HEK293T (cell line): ENCODE results near the gene TGFBI.

ENCODE experiments used
- ARNT ChIP-seq: fragments of 450-650 bp; IDR thresholded peaks from 2 replicates; pipeline ENCODE4 v1.6.1; 2017; ENCODE audit warnings: mild to moderate bottlenecking
- ELF4 ChIP-seq: fragments of 450-650 bp; IDR thresholded peaks from 2 replicates; pipeline ENCODE4 v1.6.1; 2017; ENCODE audit warnings: antibody characterized with exemption
- FOXK2 ChIP-seq: fragments of 450-650 bp; IDR thresholded peaks from 2 replicates; pipeline ENCODE4 v1.6.1; 2016; ENCODE audit warnings: mild to moderate bottlenecking
- FOXM1 ChIP-seq: fragments of 450-650 bp; IDR thresholded peaks from 2 replicates; pipeline ENCODE4 v1.6.1; 2017; ENCODE audit warnings: mild to moderate bottlenecking, borderline replicate concordance
- L3MBTL2 ChIP-seq: fragments of 450-650 bp; conservative IDR thresholded peaks from 2 replicates; pipeline ENCODE4 v1.6.1; 2016; ENCODE audit warnings: mild to moderate bottlenecking
- ZNF384 ChIP-seq: fragments of 450-650 bp; IDR thresholded peaks from 2 replicates; pipeline ENCODE4 v1.6.1; 2016

DNA sequence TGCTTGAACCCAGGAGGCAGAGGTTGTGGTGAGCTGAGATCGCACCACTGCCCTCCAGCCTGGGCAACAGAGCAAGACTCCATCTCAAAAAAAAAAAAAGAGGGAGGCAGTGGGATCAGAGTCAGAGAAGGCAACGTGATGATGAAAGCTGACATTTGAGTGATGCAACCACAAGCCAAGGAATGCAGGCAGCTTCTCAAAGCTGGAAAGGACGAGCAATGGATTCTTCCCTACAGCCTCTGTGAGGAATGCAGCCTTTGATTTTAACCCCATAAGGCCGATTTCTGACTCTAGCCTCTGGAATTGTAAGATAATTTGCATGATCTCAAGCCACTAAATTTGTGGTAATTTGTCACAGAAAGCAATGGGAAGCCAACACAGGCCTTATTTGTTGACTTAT, 9.8 kb downstream of the TGFBI start:
- TF ChIP-seq FOXM1, result no peak
- no peak for TF ChIP-seq L3MBTL2
- no peak for TF ChIP-seq FOXK2
- no peak for TF ChIP-seq ZNF384
- TF ChIP-seq ARNT, result no peak
- no peak for TF ChIP-seq ELF4
